GM18526 (cell line): Measurements from ENCODE around the gene TMEM235.

Source experiments
- POLR2A ChIP-seq: IDR thresholded peaks from 3 replicates; pipeline ENCODE4 v1.6.1; 2011; ENCODE audit not compliant: insufficient read length; ENCODE audit errors: extremely low read depth

The TMEM235 gene

DNA sequence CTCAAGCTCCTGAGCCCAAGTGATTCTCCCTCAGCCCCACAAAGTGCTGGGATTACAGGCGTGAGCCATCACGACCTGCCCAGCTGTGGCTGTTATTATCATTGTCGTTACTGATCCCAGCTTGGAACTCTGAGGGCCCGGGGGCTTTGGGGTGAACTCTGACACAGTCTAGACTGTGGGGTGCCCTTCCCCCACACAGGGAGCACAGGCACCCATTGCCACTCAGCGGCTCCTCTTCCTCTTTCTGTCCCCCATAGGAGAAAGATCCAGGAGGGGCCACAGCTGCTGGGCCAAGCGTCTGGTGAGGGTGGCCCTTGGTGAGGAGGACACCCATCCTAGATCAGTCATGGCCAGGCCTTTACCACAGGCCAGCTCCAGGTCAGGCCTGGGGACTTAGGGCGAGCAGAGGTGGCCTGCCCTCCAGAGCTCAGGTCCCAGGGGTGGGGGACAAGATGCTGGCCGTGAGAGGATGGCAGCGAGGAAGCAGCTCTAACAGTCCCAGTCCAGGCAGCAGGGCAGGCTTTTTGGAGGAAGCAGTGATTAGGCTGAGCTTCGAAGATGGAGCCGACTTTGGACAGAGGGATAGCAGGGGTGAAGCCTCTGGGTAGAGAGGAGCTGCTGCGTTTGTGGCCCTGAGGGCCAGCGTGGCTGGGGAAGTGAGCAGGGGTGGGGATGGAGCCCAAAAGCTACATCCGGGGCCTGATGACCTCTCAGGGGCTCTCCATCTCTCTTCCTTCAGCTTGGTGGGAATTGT is 24.7 kb downstream of the TMEM235 start:
- TF ChIP-seq POLR2A: no peak

DNA sequence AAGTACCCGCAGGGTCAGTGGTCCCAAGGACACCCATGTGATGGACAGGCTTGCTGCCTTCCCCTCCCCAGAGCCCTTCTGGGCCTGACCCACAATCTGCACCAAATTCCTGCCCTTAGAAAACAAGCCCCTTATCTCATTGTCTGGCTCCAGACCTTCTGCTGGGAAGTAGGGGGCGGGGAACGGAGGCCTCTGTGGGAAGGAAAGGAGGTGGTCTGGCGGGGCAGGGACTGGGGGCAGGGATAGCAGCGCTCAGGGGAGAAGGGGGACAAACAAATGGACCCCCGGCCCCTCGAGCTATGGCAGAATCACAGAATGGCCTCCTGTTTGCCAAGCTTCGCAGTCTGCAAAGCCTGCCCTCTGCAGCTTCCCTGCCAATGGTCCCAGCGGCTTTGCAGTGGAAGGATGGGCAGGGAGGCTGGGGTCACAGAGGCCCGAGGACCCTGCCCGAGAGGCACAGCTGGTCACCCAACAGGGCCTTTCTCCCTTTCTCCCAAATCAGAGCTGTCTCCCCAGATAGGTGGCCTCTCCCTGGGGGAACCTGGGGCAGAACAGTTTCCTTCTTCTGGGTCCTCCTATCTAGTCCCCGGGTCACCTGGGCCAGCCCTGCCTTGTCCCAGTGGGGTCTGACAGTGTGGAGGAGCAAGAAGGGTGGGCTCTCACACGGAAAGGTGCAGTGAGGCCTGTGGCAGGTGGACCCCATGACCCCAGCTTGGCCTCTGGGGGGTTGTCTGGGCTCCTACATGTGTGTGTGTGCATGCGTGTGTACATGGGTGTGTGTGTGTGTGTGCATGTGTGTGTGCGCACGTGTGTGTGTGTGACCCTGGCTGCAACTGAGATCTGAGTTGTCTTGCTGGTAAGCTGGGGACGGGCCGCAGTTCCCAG is 25.5 kb downstream of the TMEM235 start:
- TF ChIP-seq POLR2A: no peak

DNA sequence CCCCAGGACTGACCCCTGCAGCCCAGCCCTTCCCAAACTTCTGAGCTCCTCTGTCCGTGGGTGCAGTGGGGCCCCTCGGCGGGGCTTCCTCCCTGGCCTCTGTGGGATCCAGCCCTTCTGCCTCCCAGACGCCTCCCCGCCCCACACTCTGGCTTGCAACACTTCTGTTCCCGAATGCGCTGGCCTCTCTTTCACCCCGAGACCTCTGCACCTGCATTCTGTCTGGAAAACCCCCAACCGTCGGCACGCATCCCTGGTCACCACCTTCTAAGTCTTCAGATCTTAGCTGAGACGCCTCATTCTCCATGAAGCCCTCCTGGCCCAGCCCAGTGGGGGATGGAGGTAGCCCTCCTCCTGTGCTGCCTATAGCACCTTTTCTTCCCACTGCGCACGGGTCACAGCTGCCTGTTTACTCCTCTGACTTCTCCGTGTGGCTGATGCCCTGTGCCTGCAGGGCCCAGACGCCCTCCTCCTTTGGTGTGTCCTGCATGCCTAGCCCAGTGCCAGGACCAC is 26.4 kb downstream of the TMEM235 start:
- peak; percentile 9 for TF ChIP-seq POLR2A

DNA sequence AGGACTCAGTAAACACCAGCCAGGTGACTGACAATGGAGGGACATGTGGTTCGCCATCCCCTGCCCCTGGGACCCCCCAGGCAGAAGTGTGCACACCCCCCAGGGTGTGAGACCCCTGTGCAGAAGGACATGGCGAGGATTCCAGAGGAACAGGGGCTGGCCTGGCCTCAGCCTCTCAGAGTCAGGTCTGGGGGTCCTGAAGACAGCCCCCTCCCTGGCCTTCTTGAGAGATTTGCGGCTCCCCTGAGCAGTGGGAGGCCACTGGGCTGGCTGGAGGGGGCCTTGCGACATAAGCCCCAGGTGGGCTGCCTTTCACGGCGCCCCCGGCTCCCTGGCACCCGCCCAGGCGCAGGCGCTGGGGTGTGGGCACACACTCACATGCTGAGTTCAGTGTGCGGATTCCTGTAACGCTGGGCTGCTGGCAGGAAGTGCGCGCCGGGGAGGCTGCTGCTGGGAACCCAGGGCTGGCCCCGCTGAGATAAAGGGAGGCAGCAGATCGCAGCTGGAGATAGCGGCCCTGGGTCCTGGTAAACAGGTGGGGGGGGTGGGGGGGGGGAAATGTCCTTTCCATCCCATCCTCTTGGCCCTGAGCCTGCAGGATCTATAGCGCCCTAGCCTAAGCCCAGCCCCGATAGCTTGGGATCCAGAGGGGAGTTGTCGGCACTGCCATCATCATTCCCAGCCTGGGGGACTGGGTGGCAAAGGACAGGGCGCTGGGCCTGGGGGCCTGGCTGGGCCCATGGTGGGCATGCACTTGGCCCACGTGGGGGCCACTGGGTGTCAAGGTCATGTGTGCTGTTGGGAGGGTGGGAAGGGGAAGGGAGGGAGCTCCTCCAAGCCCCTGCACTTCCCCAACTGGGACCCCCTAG is 27.1 kb downstream of the TMEM235 start:
- TF ChIP-seq POLR2A: peak; percentile 18

- no peak for TF ChIP-seq POLR2A
Observed at GRCh38 chr17:78259192-78259554, 27.7 kb downstream of the TMEM235 start.

DNA sequence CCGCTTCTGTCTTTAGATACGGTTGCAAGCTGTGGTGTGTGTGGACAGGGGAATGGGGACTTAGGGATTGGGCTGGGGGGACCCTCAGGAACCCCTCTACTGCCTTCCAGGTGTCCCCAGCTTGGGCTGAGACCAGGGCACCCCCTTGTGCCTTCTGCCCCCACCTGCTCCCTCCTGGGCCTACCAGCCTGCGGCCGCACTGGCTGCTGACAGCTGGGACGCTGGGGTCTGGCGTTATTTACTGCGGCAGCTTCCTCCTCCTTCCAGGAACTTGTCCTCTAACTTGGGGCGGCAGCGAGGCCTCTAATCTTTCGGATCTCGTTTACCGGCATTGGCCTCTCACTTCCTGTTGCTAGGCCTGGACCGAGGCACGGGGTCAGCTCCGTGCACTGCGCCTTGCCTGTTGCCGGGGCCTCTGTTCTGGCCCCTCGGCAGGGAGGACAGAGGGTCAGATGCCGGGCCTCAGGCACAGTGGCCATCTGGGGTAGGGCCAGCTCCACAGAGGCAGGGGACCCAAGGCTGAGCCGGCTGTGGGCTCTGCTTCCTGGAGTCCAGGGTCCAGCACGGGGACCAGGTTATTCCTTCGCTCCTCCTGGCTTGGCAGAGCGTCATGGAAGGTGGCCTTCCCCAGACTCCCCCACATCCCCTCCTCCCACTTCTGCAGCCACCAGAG is 31.8 kb downstream of the TMEM235 start:
- TF ChIP-seq POLR2A: no peak

GRCh38 chr17:78263736-78264340 is 32.4 kb downstream of the TMEM235 start:
- TF ChIP-seq POLR2A: no peak

DNA sequence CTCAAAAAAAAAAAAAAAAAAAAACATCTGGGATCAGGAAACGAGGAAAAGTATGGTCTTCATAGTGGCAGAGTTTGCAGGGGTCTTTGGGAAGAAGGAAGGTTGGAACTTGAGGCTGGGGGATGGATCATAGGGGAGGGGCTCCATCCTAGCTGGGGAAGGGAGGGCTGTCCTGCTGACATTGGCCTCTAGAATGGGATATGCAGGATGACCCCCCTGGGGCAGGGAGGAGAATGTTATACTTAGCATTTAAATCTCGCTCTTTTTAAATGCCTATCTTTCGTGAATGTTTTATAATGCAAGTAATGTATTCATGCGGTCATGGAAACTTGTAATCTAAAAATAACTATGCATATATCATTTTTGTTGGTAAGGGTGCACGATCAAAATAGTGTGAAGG is 33.2 kb downstream of the TMEM235 start:
- no peak for TF ChIP-seq POLR2A

GRCh38 chr17:78265121-78265520 is 33.7 kb downstream of the TMEM235 start:
- TF ChIP-seq POLR2A: no peak

DNA sequence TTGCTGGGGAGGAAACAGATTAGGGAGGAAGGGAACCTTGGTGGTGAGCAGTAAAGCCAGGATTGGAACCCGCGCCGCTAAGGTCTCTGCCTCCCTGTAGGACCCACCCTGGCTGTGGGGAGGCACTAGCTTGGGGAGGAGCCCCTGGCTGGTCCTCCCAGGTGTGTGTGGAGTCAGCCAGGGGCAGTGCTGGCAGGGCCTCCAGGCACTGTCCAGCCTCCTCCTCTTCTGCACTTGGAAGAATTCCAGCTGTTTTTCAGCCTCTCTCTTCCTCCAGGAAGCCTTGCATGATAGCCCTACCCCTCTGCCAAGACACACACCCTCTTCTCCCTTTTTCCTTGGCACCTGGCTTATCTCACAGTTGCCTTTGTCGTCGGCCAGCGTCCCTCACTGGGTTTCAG is 34.8 kb downstream of the TMEM235 start:
- TF ChIP-seq POLR2A: no peak

- TF ChIP-seq POLR2A: no peak
Observed at GRCh38 chr17:78266771-78267170, 35.3 kb downstream of the TMEM235 start.

DNA sequence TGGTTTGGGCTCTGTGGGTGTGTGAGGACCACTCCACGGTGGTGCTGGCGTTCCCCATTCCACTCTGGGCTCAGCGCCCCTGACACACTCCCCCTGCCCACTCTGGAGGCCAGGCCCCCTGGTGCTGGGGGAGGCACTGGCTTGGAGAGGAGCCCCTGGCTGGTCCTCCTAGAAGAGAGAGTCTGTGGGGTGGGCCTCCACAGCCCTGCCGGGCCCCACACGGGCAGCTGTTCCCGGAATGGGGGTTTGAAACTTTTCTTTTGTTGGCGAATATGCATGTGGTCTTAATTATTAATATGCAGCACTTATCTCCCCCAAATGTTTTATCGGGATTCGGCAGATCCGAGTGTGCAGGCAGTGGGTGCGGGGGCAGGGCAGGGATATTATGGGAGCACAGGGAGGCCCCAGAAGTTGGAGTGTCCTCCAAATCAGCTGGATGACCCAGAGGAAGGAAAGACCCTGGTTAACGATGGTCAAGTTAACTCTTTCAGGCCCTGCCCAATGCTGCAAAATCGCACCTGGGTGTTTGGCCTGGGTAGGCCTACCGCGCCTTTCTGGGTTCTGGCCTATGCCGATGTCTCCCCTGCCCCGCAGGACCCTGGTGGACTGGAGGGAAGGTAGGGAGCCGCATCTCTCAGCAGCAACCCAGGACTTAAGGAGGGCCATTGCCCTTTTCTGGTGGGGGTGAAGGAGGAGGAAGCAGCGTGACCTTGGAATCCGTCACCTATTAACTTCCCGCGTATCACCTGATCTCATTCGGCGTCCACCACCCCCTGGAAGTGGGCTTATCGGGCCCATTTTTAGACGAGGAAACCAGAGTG is 36.0 kb downstream of the TMEM235 start:
- TF ChIP-seq POLR2A: no peak

GRCh38 chr17:78268191-78268874 is 36.9 kb downstream of the TMEM235 start:
- TF ChIP-seq POLR2A: no peak
